ENCODE results near the gene SNURF.
A peak's percentile ranks its signal among the peaks of the same experiment; 100 is the strongest.

Gene SNURF

DNA sequence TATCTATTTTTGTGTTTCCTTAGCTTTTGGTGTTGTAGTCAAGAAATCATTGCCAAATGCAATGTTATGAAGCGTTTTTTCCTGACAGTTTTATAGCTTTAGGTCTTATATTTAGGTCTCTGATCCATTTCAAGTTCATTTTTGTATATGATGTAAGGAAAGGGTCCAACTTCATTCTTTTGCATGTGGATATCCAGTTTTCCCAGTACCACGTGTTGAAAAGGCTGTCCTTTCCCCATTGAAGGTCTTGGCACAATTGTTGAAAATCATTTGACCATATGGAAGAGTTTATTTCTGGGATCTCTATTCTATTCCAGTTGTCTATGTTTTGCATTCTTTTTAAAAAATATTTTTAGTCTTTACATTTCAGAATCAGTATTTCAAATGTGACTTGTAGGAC lies 14.6 kb upstream of the SNURF start:
- Histone ChIP-seq H3K36me3 (ENCODE audit: insufficient read depth, low read length) (no peaks in the 10 kb centered on the region), H3K27ac (ENCODE audit: low read depth, low read length) (no peak overlapping the region), H3K27me3 (ENCODE audit: insufficient read depth, low read length) (no peaks in the 10 kb centered on the region), H3K9me3 (ENCODE audit: insufficient read depth, low read depth, low read length) (peaks cover 38% of the 10 kb centered on the region), H3K4me3 (ENCODE audit: low read length) (no peak overlapping the region), H3K4me1 (ENCODE audit: insufficient read depth, low read length) (no peaks in the 10 kb centered on the region), H3K9ac (ENCODE audit: low read depth, low read length) (no peak overlapping the region)
- 59% methylated on average over 2 of the region's 2 CpGs for WGBS

- peaks cover 34% of the 10 kb centered on the region for H3K9me3 ChIP-seq (ENCODE audit: insufficient read depth, low read depth, low read length)
- no peak overlapping the region for H3K9ac ChIP-seq (ENCODE audit: low read depth, low read length)
- no peaks in the 10 kb centered on the region for H3K4me1 ChIP-seq (ENCODE audit: insufficient read depth, low read length)
- H3K27ac ChIP-seq (ENCODE audit: low read depth, low read length): no peak overlapping the region
- H3K4me3 ChIP-seq (ENCODE audit: low read length): no peak overlapping the region
- WGBS: 83% methylated on average over 1 of the region's 1 CpG
- no peaks in the 10 kb centered on the region for H3K27me3 ChIP-seq (ENCODE audit: insufficient read depth, low read length)
- no peaks in the 10 kb centered on the region for H3K36me3 ChIP-seq (ENCODE audit: insufficient read depth, low read length)
Observed at GRCh38 chr15:24943361-24943760, 11.4 kb upstream of the SNURF start.

GRCh38 chr15:24944954-24945353 lies 9.8 kb upstream of the SNURF start:
- peaks cover 32% of the 10 kb centered on the region for H3K9me3 ChIP-seq (ENCODE audit: insufficient read depth, low read depth, low read length)
- H3K27ac ChIP-seq (ENCODE audit: low read depth, low read length): no peak overlapping the region
- H3K27me3 ChIP-seq (ENCODE audit: insufficient read depth, low read length): no peaks in the 10 kb centered on the region
- H3K36me3 ChIP-seq (ENCODE audit: insufficient read depth, low read length): no peaks in the 10 kb centered on the region
- no peak overlapping the region for H3K4me3 ChIP-seq (ENCODE audit: low read length)
- H3K4me1 ChIP-seq (ENCODE audit: insufficient read depth, low read length): no peaks in the 10 kb centered on the region
- 41% methylated on average over 1 of the region's 1 CpG for WGBS
- H3K9ac ChIP-seq (ENCODE audit: low read depth, low read length): no peak overlapping the region

DNA sequence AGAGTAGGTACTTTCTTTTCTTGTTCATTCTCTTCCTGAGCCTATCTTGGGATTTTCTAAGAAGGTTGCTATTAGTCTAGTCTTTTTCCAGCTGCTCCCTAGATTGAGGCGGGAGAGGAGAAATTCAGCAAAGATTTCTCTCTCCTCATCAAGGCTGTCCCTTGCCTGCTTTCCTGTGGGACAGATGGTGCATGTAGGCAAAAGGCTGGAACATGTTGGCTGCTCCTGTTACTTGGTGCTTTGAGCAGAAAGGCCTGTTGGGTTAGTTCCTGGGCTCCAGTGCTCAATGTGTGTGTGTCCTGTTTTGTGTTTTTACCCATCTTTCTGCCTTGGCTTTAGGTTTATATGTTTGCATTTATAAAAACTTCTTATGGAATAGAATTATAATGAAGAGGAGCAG lies 9.1 kb upstream of the SNURF start:
- no peak overlapping the region for H3K4me3 ChIP-seq (ENCODE audit: low read length)
- no peaks in the 10 kb centered on the region for H3K27me3 ChIP-seq (ENCODE audit: insufficient read depth, low read length)
- no peak overlapping the region for H3K27ac ChIP-seq (ENCODE audit: low read depth, low read length)
- WGBS: 100% methylated on average over 1 of the region's 1 CpG
- H3K4me1 ChIP-seq (ENCODE audit: insufficient read depth, low read length): no peaks in the 10 kb centered on the region
- H3K9me3 ChIP-seq (ENCODE audit: insufficient read depth, low read depth, low read length): peaks cover 32% of the 10 kb centered on the region
- H3K36me3 ChIP-seq (ENCODE audit: insufficient read depth, low read length): no peaks in the 10 kb centered on the region
- H3K9ac ChIP-seq (ENCODE audit: low read depth, low read length): no peak overlapping the region

- H3K36me3 ChIP-seq (ENCODE audit: insufficient read depth, low read length): no peaks in the 10 kb centered on the region
- H3K9me3 ChIP-seq (ENCODE audit: insufficient read depth, low read depth, low read length): peaks cover 34% of the 10 kb centered on the region
- 50% methylated on average over 1 of the region's 3 CpGs for WGBS
Observed at GRCh38 chr15:24948495-24948894, 6.3 kb upstream of the SNURF start.

GRCh38 chr15:24955531-24955921 lies 739 bp downstream of the SNURF start:
- Histone ChIP-seq H3K27me3 (ENCODE audit: insufficient read depth, low read length) (no peaks in the 10 kb centered on the region), H3K4me1 (ENCODE audit: insufficient read depth, low read length) (peaks cover 37% of the 10 kb centered on the region), H3K9ac (ENCODE audit: low read depth, low read length) (peak overlapping the region; percentile 91), H3K36me3 (ENCODE audit: insufficient read depth, low read length) (peaks cover 24% of the 10 kb centered on the region), H3K9me3 (ENCODE audit: insufficient read depth, low read depth, low read length) (peaks cover 30% of the 10 kb centered on the region), H3K27ac (ENCODE audit: low read depth, low read length) (peak overlapping the region; percentile 95; the same call in 1 of the 2 replicates), H3K4me3 (ENCODE audit: low read length) (peak overlapping the region; percentile 80)
- 41% methylated on average over 31 of the region's 31 CpGs for WGBS

More at GRCh38 chr15:24948495-24948894, 6.3 kb upstream of the SNURF start:
- Histone ChIP-seq H3K4me1 (ENCODE audit: insufficient read depth, low read length) (peaks cover 16% of the 10 kb centered on the region), H3K9ac (ENCODE audit: low read depth, low read length) (no peak overlapping the region), H3K27ac (ENCODE audit: low read depth, low read length) (no peak overlapping the region), H3K27me3 (ENCODE audit: insufficient read depth, low read length) (no peaks in the 10 kb centered on the region), H3K4me3 (ENCODE audit: low read length) (no peak overlapping the region)

GRCh38 chr15:24956111-24956838 lies 1.5 kb downstream of the SNURF start:
- peaks cover 45% of the 10 kb centered on the region for H3K4me1 ChIP-seq (ENCODE audit: insufficient read depth, low read length)
- H3K27me3 ChIP-seq (ENCODE audit: insufficient read depth, low read length): no peaks in the 10 kb centered on the region
- WGBS: 58% methylated on average over 28 of the region's 28 CpGs
- H3K9ac ChIP-seq (ENCODE audit: low read depth, low read length): peak overlapping the region; percentile 91
- H3K9me3 ChIP-seq (ENCODE audit: insufficient read depth, low read depth, low read length): peaks cover 32% of the 10 kb centered on the region
- H3K4me3 ChIP-seq (ENCODE audit: low read length): peak overlapping the region; percentile 80
- H3K27ac ChIP-seq (ENCODE audit: low read depth, low read length): peak overlapping the region; percentile 95; the same call in 1 of the 2 replicates
- peaks cover 31% of the 10 kb centered on the region for H3K36me3 ChIP-seq (ENCODE audit: insufficient read depth, low read length)

DNA sequence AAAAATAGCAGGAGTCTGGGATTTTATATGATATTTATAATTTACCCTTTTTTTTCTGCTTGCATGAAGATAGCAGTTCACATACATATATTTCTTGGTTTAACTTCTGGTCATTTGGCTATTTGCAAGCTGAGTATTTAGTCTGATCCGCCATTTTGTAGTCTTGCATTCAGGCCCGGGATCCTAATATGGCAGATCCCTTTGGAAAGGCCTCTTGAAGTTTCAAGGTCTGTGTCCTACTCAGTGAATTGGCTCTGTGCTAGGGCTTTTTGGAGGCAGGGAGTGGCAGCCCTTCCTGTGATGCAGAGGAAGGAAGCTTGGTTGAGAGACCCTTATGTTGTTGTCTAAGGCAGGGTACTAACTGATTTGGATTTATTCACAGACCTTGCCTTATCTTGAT lies 2.9 kb downstream of the SNURF start:
- Histone ChIP-seq H3K4me1 (ENCODE audit: insufficient read depth, low read length) (peaks cover 42% of the 10 kb centered on the region), H3K36me3 (ENCODE audit: insufficient read depth, low read length) (peaks cover 45% of the 10 kb centered on the region), H3K9ac (ENCODE audit: low read depth, low read length) (peak overlapping the region; percentile 91), H3K4me3 (ENCODE audit: low read length) (peak overlapping the region; percentile 80), H3K27me3 (ENCODE audit: insufficient read depth, low read length) (no peaks in the 10 kb centered on the region), H3K27ac (ENCODE audit: low read depth, low read length) (peak overlapping the region; percentile 95), H3K9me3 (ENCODE audit: insufficient read depth, low read depth, low read length) (peaks cover 33% of the 10 kb centered on the region)
- WGBS: 37% methylated on average over 2 of the region's 2 CpGs

DNA sequence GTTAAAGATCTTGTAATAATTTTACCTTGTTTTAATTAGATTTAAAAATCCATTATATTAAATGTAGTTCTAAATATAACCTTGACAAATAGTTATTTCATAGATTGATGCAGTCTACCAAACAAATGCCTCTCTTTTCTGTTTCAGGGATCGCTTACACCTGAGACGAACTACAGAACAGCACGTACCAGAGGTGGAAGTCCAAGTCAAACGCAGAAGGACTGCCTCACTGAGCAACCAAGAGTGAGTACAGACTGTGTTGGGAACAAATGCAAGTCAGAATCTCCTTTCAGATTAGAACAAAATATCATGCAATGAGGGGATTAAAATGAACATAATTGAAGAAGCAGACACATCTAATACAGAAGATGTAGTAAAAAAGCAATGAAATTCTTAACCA lies 7.2 kb downstream of the SNURF start:
- peak overlapping the region; percentile 16; the same call in 1 of the 2 replicates for H3K4me3 ChIP-seq (ENCODE audit: low read length)
- peaks cover 33% of the 10 kb centered on the region; the same call in 1 of the 2 replicates for H3K4me1 ChIP-seq (ENCODE audit: insufficient read depth, low read length)
- no peaks in the 10 kb centered on the region for H3K27me3 ChIP-seq (ENCODE audit: insufficient read depth, low read length)
- WGBS: 84% methylated on average over 4 of the region's 4 CpGs
- peaks cover 88% of the 10 kb centered on the region for H3K36me3 ChIP-seq (ENCODE audit: insufficient read depth, low read length)
- peaks cover 60% of the 10 kb centered on the region for H3K9me3 ChIP-seq (ENCODE audit: insufficient read depth, low read depth, low read length)
- H3K27ac ChIP-seq (ENCODE audit: low read depth, low read length): no peak overlapping the region
- H3K9ac ChIP-seq (ENCODE audit: low read depth, low read length): no peak overlapping the region

DNA sequence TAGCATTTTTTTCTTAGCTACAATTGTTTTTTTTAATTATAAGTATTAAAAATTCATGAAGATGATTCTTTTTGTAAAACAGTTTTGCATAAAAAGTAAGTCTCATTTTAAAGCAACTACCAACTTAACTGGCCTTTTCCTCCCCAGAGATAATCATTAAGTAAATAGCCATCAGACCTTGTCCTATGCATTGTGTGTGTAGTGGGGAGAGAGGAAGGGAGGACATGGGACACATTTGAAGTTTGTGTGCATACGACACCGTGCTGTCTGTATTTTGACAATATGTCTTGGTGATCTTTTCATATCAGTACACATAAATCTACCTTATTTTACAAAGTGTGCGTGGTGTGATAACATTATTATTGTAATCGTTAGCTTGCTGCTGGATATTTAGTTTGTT lies 8.1 kb downstream of the SNURF start:
- H3K4me3 ChIP-seq (ENCODE audit: low read length): no peak overlapping the region
- H3K9ac ChIP-seq (ENCODE audit: low read depth, low read length): no peak overlapping the region
- H3K27ac ChIP-seq (ENCODE audit: low read depth, low read length): no peak overlapping the region
- H3K9me3 ChIP-seq (ENCODE audit: insufficient read depth, low read depth, low read length): peaks cover 63% of the 10 kb centered on the region
- H3K36me3 ChIP-seq (ENCODE audit: insufficient read depth, low read length): peaks cover 97% of the 10 kb centered on the region
- peaks cover 33% of the 10 kb centered on the region; the same call in 1 of the 2 replicates for H3K4me1 ChIP-seq (ENCODE audit: insufficient read depth, low read length)
- no peaks in the 10 kb centered on the region for H3K27me3 ChIP-seq (ENCODE audit: insufficient read depth, low read length)
- WGBS: 94% methylated on average over 3 of the region's 4 CpGs

GRCh38 chr15:24966364-24967103 lies 11.7 kb downstream of the SNURF start:
- peaks cover 100% of the 10 kb centered on the region for H3K36me3 ChIP-seq (ENCODE audit: insufficient read depth, low read length)
- no peaks in the 10 kb centered on the region for H3K27me3 ChIP-seq (ENCODE audit: insufficient read depth, low read length)
- no peak overlapping the region for H3K27ac ChIP-seq (ENCODE audit: low read depth, low read length)
- H3K9me3 ChIP-seq (ENCODE audit: insufficient read depth, low read depth, low read length): peaks cover 54% of the 10 kb centered on the region
- H3K4me1 ChIP-seq (ENCODE audit: insufficient read depth, low read length): peaks cover 9% of the 10 kb centered on the region; the same call in 1 of the 2 replicates
- H3K4me3 ChIP-seq (ENCODE audit: low read length): no peak overlapping the region
- 89% methylated on average over 2 of the region's 4 CpGs for WGBS
- H3K9ac ChIP-seq (ENCODE audit: low read depth, low read length): no peak overlapping the region
